ENCODE measurements around the gene IDE. TPM values are rescaled to one million over a fixed set of nuclear protein-coding genes. Genes with fewer than 3 reads are reported as not detected.
A peak's percentile ranks its signal among the peaks of the same experiment; 100 is the strongest.

The IDE gene
- total RNA-seq, 2 experiments from 2014 or later = 30.8 to 31.2 TPM

DNA sequence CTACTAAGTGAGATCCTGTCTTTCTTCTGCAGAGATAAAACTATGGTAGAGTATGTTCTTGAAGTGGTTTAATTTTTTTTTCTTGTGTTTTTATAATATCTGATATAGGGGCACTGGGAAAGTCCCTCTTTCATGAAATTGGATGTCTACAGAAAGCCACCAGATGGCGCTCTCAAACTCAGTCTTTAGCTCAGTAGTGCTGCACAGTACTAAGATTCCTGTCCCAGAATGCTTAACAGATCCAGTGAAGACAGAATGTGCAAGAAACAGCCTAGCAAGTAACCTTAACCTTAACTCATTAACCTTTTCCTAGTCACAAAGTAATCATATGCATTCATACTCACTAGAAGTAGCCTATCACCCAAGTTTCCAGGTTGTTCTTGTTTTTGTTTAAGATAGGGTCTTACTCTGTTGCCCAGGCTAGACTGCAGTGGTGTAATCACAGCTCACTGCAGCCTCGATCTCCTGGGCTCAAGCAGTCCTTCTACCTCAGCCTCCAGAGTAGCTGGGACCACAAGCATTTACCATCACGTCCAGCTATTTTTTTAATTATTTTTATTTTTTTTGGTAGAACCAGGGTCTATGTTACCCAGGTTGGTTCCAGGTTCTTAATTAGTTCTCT lies 56.7 kb downstream of the IDE start:
- CTCF ChIA-PET = interaction anchor here (0.5 to 2.3 kb wide), 23 partner anchors 9 to 1250 kb away, joined by 3 to 55 read pairs (median 4); partner anchors contain the start of gene IDE
- Mint-ChIP-seq H3K4me1 (ENCODE audit: low read depth) (peaks cover 6% of the 10 kb centered on the region), H3K27ac (no peak overlapping the region), H3K4me3 (no peak overlapping the region), H3K36me3 (ENCODE audit: low read depth) (peaks cover 6% of the 10 kb centered on the region), H3K9me3 (no peaks in the 10 kb centered on the region), H3K27me3 (ENCODE audit: low read depth) (no peaks in the 10 kb centered on the region)
- peak; percentile 78 for DNase-seq
- intact Hi-C loops (cut with micrococcal nuclease) = loop anchor here (1.0 to 10.0 kb wide), 5 partner anchors 57 to 432 kb away; partner anchors contain the start of gene IDE

DNA sequence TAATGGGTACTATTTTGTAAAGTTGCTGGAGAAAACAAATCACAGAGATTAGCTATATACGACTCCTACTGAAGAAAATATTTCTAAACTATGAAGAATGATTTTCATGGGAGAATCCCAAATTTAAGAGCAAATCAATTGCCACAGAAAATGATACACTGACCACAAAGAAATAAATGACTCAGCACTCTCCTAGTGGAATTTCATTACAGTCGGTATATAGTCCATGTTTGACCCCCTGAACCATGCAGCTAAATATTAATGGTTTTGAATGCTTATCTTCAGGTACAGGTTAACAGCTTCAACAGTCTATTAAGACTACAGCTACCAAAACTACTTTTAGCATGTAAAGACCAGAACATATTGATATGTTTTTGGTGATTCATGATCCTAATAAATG lies 65.0 kb downstream of the IDE start:
- CTCF ChIA-PET = interaction anchor here (0.6 to 1.8 kb wide), 2 partner anchors 8 to 130 kb away, joined by 3 to 7 read pairs; no protein-coding TSS in a partner anchor
- no peak for DNase-seq
- Mint-ChIP-seq H3K4me1 (ENCODE audit: low read depth) (no peaks in the 10 kb centered on the region), H3K27me3 (ENCODE audit: low read depth) (no peaks in the 10 kb centered on the region), H3K36me3 (ENCODE audit: low read depth) (peaks cover 25% of the 10 kb centered on the region), H3K4me3 (no peak overlapping the region), H3K9me3 (no peaks in the 10 kb centered on the region), H3K27ac (no peak overlapping the region)
- intact Hi-C loops (cut with micrococcal nuclease) = no loop called here

DNA sequence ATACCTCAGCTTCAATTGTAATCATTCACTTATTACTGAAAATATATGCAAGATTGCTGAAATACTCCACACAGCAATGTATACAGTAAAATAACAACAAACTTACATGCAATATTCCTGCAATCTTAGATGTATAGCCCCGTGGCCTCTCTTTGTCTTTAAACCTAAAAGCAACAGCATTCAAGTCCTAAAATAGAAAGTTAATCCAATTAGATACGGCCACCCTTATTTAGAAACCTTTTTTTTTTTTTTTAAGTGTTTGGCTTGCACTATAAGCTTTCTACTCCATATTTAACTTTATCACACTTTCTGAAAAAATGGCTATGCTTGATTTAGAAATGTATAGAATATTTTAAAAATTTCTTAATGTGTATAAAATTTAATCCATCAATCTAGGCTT lies 67.6 kb downstream of the IDE start:
- no peaks in the 10 kb centered on the region for H3K27me3 Mint-ChIP-seq (ENCODE audit: low read depth)
- H3K4me1 Mint-ChIP-seq (ENCODE audit: low read depth) = no peaks in the 10 kb centered on the region
- H3K36me3 Mint-ChIP-seq (ENCODE audit: low read depth) = peaks cover 24% of the 10 kb centered on the region
- no peak overlapping the region for H3K4me3 Mint-ChIP-seq
- DNase-seq = no peak
- no peaks in the 10 kb centered on the region for H3K9me3 Mint-ChIP-seq
- no peak overlapping the region for H3K27ac Mint-ChIP-seq
- CTCF ChIA-PET = no interaction called here
- intact Hi-C loops (cut with micrococcal nuclease) = no loop called here

DNA sequence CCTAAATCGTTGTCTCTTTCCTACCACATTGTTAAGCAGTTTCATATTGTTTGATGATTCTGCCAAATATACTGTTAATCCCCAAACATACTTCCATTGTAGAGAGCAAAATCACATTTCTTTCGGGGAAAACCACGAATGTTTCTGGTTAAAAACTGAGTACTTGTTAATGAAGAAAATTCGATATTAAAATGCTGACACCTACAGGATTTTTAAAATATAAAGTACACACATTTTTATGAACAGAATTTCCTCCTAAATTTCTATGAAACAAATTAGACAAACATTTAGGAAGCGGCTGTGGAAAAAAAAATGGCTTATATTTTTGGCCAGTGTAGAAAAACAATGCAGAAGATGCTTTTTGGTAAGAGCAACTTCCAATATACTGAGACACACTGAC lies 68.8 kb downstream of the IDE start:
- Mint-ChIP-seq H3K9me3 (no peaks in the 10 kb centered on the region), H3K27me3 (ENCODE audit: low read depth) (no peaks in the 10 kb centered on the region), H3K36me3 (ENCODE audit: low read depth) (peaks cover 27% of the 10 kb centered on the region), H3K27ac (no peak overlapping the region), H3K4me1 (ENCODE audit: low read depth) (no peaks in the 10 kb centered on the region), H3K4me3 (no peak overlapping the region)
- DNase-seq = no peak
- CTCF ChIA-PET = no interaction called here
- intact Hi-C loops (cut with micrococcal nuclease) = no loop called here

DNA sequence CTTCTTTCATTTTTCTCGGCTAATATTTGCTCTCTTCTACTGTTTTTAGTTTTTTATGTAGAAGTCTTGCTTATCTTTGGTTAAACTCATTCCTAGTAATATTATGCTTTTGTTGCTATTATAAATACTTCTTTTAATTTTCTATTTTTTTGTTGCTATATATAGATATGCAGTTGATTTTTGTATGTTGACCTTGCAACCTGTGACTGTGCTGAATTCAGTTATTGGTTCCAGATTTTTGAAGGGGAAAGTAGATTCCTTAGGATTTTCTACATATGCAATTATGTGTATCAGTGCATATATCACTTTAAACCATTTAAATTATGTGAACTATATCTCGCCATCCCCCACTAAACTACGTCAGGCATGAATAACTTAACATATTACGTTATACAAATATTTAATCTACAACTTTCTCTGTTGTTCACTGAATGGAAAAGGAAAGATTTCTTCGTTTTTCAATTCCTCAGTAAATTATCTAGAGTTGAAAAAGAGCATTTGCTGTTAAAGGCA lies 71.5 kb downstream of the IDE start:
- no peaks in the 10 kb centered on the region for H3K4me1 Mint-ChIP-seq (ENCODE audit: low read depth)
- no peaks in the 10 kb centered on the region for H3K9me3 Mint-ChIP-seq
- H3K36me3 Mint-ChIP-seq (ENCODE audit: low read depth) = peaks cover 24% of the 10 kb centered on the region
- no peaks in the 10 kb centered on the region for H3K27me3 Mint-ChIP-seq (ENCODE audit: low read depth)
- H3K27ac Mint-ChIP-seq = no peak overlapping the region
- CTCF ChIA-PET = interaction anchor here (0.7 kb wide), 1 partner anchor 508 kb away, joined by 3 read pairs; no protein-coding TSS in a partner anchor
- DNase-seq = no peak
- H3K4me3 Mint-ChIP-seq = no peak overlapping the region
- intact Hi-C loops (cut with micrococcal nuclease) = no loop called here

DNA sequence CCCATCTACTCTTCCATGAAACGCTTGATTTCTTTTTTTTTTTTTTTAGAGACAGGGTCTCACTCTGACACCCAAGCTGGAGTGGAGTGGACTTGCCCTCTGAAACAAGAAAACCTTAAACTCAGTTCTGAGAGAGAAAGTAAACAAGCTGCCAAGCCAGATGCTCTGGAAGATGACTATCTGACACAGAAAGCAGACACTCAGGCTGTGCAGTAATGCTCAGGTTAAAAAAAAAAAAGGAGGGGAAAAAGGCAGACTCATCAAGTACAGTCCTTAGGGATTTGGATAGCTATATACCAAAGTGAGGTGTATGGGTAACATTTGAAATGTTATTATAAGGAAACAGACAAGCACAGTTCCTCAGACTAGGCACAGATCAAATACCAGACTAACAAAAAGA lies 80.5 kb downstream of the IDE start:
- CTCF ChIA-PET = interaction anchor here (1.0 kb wide), 1 partner anchor 23 kb away, joined by 3 read pairs; no protein-coding TSS in a partner anchor
- intact Hi-C loops (cut with micrococcal nuclease) = no loop called here
- no peak overlapping the region for H3K27ac Mint-ChIP-seq

DNA sequence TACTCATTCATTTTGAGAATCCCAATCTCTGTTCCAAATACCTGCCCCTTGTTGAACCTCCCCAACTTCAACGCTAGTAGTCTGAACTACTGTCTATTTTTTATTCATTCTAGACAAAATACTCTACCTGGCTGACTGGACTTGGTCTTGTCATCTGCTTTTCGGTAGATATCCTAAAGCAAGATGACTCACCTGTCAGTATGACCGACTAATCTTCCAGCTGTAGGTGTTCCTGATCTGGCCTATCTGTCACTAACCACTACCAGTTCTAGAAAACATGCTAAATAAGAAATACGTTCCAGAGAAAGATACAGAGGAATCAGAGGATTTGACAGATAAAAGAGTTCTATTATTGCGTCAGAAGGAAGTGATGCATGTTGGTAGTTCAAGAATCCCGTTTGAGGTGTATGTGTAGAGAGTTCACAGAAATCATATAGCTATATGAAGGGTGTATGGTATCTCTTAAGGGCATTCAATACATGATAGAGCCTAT lies 81.1 kb downstream of the IDE start:
- no peak overlapping the region for H3K27ac Mint-ChIP-seq

More for the DNA sequence above, 80.5 kb downstream of the IDE start:
- no peak for DNase-seq
- Mint-ChIP-seq H3K4me1 (ENCODE audit: low read depth) (no peaks in the 10 kb centered on the region), H3K4me3 (no peak overlapping the region), H3K27me3 (ENCODE audit: low read depth) (no peaks in the 10 kb centered on the region), H3K9me3 (no peaks in the 10 kb centered on the region), H3K36me3 (ENCODE audit: low read depth) (peaks cover 29% of the 10 kb centered on the region)

DNA sequence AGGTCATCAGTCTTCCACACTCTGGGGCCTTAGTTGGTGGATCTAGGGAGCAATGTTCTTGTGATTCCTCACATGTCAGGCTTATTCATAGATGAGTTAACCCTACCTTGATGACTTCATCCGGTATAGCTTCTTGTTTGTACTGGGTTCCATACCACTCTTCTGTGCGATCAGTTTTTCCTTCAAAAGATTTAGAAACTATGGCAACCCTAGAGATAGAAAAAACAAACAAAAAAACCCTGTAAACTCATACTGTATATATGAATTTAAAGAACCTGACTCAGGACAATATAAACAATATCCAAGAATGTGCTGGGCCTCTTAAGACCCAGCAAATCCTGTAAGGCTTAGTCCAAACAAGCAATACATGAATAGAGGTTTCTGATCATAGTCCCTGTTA lies 83.5 kb downstream of the IDE start:
- DNase-seq = no peak
- no peaks in the 10 kb centered on the region for H3K9me3 Mint-ChIP-seq
- no peaks in the 10 kb centered on the region for H3K4me1 Mint-ChIP-seq (ENCODE audit: low read depth)
- H3K36me3 Mint-ChIP-seq (ENCODE audit: low read depth) = peaks cover 38% of the 10 kb centered on the region
- no peak overlapping the region for H3K4me3 Mint-ChIP-seq
- H3K27ac Mint-ChIP-seq = no peak overlapping the region
- H3K27me3 Mint-ChIP-seq (ENCODE audit: low read depth) = no peaks in the 10 kb centered on the region
- intact Hi-C loops (cut with micrococcal nuclease) = no loop called here
- CTCF ChIA-PET = interaction anchor here (0.6 to 1.0 kb wide), 2 partner anchors 27 to 394 kb away, joined by 3 read pairs; no protein-coding TSS in a partner anchor

More for the DNA sequence above, 81.1 kb downstream of the IDE start:
- Mint-ChIP-seq H3K4me3 (no peak overlapping the region), H3K9me3 (no peaks in the 10 kb centered on the region), H3K36me3 (ENCODE audit: low read depth) (peaks cover 30% of the 10 kb centered on the region), H3K4me1 (ENCODE audit: low read depth) (no peaks in the 10 kb centered on the region), H3K27me3 (ENCODE audit: low read depth) (no peaks in the 10 kb centered on the region)
- DNase-seq = no peak
- intact Hi-C loops (cut with micrococcal nuclease) = no loop called here
- CTCF ChIA-PET = interaction anchor here (1.0 kb wide), 1 partner anchor 24 kb away, joined by 3 read pairs; no protein-coding TSS in a partner anchor

DNA sequence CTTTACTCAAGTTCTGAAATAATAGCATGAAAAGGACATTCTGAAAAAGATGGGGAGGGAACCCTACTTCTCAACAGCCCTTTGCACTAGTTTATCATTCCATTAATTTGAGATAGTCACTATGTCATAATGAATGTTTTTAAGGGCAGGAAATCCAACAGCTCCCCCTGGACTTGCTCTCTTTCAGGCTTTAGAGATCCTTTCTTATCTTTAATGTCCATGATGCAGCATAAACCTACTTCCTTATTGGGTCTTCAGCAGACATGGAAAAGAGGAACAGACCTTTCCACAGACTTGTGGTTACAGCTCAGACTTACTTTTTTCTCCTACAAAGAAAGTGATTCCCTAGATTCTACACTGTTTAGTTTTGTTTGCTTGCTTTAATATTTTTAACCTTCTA lies 87.3 kb downstream of the IDE start:
- Mint-ChIP-seq H3K36me3 (ENCODE audit: low read depth) (peaks cover 38% of the 10 kb centered on the region), H3K4me1 (ENCODE audit: low read depth) (no peaks in the 10 kb centered on the region), H3K9me3 (no peaks in the 10 kb centered on the region), H3K27ac (no peak overlapping the region), H3K27me3 (ENCODE audit: low read depth) (no peaks in the 10 kb centered on the region), H3K4me3 (no peak overlapping the region)
- no peak for DNase-seq
- CTCF ChIA-PET = interaction anchor here (2.2 kb wide), 1 partner anchor 31 kb away, joined by 8 read pairs; no protein-coding TSS in a partner anchor
- intact Hi-C loops (cut with micrococcal nuclease) = no loop called here

DNA sequence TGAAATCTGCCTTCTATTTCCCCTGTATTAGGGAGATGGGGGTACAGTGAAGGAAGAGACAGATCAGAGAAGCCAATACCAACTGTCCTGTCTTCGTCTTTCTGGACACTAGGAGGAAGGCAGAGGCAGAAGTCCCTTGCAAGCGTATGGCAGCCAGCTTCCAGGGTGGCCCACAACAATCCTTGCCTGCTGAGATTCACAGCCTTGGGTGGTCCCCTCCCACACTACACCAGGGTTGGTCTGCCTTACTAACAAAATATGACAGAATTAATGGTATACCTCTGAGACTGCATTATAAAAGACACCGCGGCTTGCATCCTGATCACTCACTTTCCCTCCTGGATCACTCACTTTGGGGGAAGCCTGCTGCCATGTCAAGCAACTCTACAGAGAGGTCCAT lies 90.4 kb downstream of the IDE start:
- no peak for DNase-seq
- no peaks in the 10 kb centered on the region for H3K27me3 Mint-ChIP-seq (ENCODE audit: low read depth)
- no peaks in the 10 kb centered on the region for H3K9me3 Mint-ChIP-seq
- H3K4me1 Mint-ChIP-seq (ENCODE audit: low read depth) = no peaks in the 10 kb centered on the region
- no peak overlapping the region for H3K27ac Mint-ChIP-seq
- H3K4me3 Mint-ChIP-seq = no peak overlapping the region
- CTCF ChIA-PET = no interaction called here
- intact Hi-C loops (cut with micrococcal nuclease) = no loop called here
- peaks cover 34% of the 10 kb centered on the region for H3K36me3 Mint-ChIP-seq (ENCODE audit: low read depth)

DNA sequence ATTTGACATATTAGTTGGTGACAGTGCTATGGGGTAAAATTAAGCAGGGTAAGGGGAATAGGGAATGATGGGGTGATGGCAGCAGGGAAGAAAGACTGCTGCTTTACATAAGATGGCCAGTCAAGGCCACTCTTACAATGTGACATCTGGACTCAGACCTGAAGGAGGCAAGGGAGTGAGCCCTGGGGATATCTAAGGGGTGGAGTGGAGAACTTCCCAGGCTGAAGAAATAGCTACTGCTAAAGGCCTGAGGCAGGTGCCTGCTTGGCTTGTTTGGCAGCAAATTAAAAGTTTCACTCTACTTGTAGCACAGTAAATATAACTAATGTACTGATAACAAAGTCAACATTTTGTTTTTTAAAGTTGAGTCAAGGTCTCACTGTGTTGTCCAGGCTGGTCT lies 93.5 kb downstream of the IDE start:
- no peak for DNase-seq
- Mint-ChIP-seq H3K27me3 (ENCODE audit: low read depth) (no peaks in the 10 kb centered on the region), H3K4me1 (ENCODE audit: low read depth) (no peaks in the 10 kb centered on the region), H3K4me3 (no peak overlapping the region), H3K27ac (no peak overlapping the region), H3K9me3 (no peaks in the 10 kb centered on the region), H3K36me3 (ENCODE audit: low read depth) (peaks cover 20% of the 10 kb centered on the region)
- intact Hi-C loops (cut with micrococcal nuclease) = no loop called here
- CTCF ChIA-PET = interaction anchor here (1.7 kb wide), 1 partner anchor 37 kb away, joined by 4 read pairs; no protein-coding TSS in a partner anchor

DNA sequence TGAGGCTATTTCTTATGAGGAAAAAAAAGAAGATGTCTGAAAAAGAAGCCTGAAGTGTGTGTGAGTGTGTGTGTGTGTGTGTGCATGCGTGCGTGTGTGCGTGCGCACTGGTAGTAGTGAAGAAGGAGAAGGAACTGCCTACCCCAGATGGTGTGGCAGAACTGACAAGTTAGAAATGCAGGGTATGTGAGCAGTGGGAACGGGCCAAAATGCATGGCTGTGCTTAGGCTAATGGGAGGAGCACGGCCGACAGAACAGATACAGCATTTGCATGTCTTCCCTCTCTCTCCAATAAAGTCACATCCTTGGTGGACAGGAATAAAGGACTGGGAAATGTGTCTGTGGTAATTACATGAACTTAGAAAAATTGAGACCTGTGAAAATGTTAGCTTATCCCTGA lies 94.3 kb downstream of the IDE start:
- Mint-ChIP-seq H3K4me3 (no peak overlapping the region), H3K27me3 (ENCODE audit: low read depth) (no peaks in the 10 kb centered on the region), H3K36me3 (ENCODE audit: low read depth) (peaks cover 19% of the 10 kb centered on the region), H3K9me3 (no peaks in the 10 kb centered on the region), H3K27ac (no peak overlapping the region), H3K4me1 (ENCODE audit: low read depth) (no peaks in the 10 kb centered on the region)
- CTCF ChIA-PET = interaction anchor here (0.7 to 1.7 kb wide), 3 partner anchors 38 to 66 kb away, joined by 3 to 4 read pairs (median 4); no protein-coding TSS in a partner anchor
- DNase-seq = no peak
- intact Hi-C loops (cut with micrococcal nuclease) = no loop called here

DNA sequence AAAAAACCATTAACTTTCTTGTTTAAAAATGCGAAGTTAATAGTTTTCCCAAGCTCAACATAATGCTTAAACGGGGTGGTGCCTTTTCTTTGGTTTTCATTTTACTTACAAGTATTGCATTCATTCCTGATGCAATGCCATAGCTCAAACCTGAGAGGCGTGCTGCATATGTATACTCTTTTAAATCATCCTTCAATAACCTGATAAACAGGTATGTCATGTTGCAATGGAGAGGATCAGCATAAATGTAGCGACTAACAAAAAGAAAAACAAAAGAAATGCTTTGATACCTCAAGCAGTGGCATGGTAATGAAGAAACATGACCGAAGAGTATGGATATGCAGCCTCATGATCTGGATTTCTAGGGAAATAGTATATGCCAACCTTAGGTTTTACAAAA lies 95.4 kb downstream of the IDE start:
- H3K36me3 Mint-ChIP-seq (ENCODE audit: low read depth) = peaks cover 17% of the 10 kb centered on the region
- no peak overlapping the region for H3K27ac Mint-ChIP-seq
- no peaks in the 10 kb centered on the region for H3K27me3 Mint-ChIP-seq (ENCODE audit: low read depth)
- intact Hi-C loops (cut with micrococcal nuclease) = no loop called here
- no peaks in the 10 kb centered on the region for H3K9me3 Mint-ChIP-seq
- DNase-seq = no peak
- no peak overlapping the region for H3K4me3 Mint-ChIP-seq
- no peaks in the 10 kb centered on the region for H3K4me1 Mint-ChIP-seq (ENCODE audit: low read depth)
- CTCF ChIA-PET = interaction anchor here (0.8 to 1.2 kb wide), 2 partner anchors 13 to 39 kb away, joined by 3 to 4 read pairs; no protein-coding TSS in a partner anchor
